A673 (cell line): ENCODE data around the gene COL4A2.

Experiments
- CTCF ChIP-seq: fragments of 300-800, 200-600 bp; sonication (generic); conservative IDR thresholded peaks from 2 replicates; pipeline ENCODE4 v1.5.1; 2017; ENCODE audit warnings: low read depth, mild to moderate bottlenecking, antibody characterized with exemption, low read length, moderate library complexity, mixed read lengths
- EZH2 ChIP-seq: fragments of 200-600 bp; sonication (generic); IDR thresholded peaks from 2 replicates; pipeline ENCODE4 v1.6.1; 2017; ENCODE audit warnings: borderline replicate concordance, low read depth, mild to moderate bottlenecking, mixed read lengths, antibody characterized with exemption, low read length; ENCODE audit not compliant: poor library complexity, severe bottlenecking

DNA sequence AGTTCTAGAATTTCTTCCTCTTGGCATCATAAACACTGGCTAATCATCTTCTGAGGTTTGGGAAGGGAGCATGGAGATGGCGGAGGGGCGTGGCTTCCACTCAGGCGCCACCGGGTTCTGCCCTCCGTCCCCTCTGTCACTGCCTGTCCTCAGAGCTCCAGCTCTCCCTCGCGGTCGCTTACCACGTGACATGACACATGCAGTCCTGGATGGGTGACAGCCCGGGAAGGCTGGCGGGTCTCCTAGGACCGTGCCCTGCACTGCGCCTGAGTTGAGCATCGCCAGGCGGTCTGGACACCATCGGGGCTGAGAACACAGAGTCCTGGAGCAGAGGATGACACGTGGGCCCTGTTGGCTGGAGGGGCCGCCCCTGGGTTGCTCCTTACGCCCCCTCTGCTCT lies 131.1 kb downstream of the COL4A2 start:
- TF ChIP-seq EZH2 (no peak), CTCF (no peak)
